HUES6 (cell line): ENCODE data around the gene ERG.

Experiments
- H3K27ac ChIP-seq: 2 replicates; pipeline ENCODE4 v1.7.0; 2013; ENCODE audit warnings: low read depth, mild to moderate bottlenecking, low read length, inconsistent platforms
- H3K27me3 ChIP-seq: 2 replicates; pipeline ENCODE4 v1.6.1; 2013; ENCODE audit warnings: low read length; ENCODE audit not compliant: control insufficient read depth, insufficient read depth
- H3K36me3 ChIP-seq: 2 replicates; pipeline ENCODE4 v1.6.1; 2013; ENCODE audit warnings: low read length; ENCODE audit not compliant: control insufficient read depth, insufficient read depth
- H3K4me1 ChIP-seq: 2 replicates; pipeline ENCODE4 v1.6.1; 2013; ENCODE audit warnings: low read length; ENCODE audit not compliant: control insufficient read depth, insufficient read depth
- H3K4me3 ChIP-seq: 2 replicates; pipeline ENCODE4 v1.5.1; 2013; ENCODE audit warnings: low read depth, low read length
- H3K9ac ChIP-seq: one replicate; pipeline ENCODE4 v1.6.1; 2013; ENCODE audit warnings: mild to moderate bottlenecking, low read length
- H3K9me3 ChIP-seq: 2 replicates; pipeline ENCODE4 v1.6.1; 2013; ENCODE audit warnings: low read depth, low read length; ENCODE audit not compliant: control insufficient read depth, insufficient read depth

ERG gene

GRCh38 chr21:38358666-38359065, 139.6 kb downstream of the ERG start:
- no peak overlapping the region for H3K27ac ChIP-seq
- H3K9ac ChIP-seq: no peak overlapping the region
- no peaks in the 10 kb centered on the region; the same call in 1 of the 2 replicates for H3K4me1 ChIP-seq
- H3K9me3 ChIP-seq: no peaks in the 10 kb centered on the region
- H3K4me3 ChIP-seq: no peak overlapping the region
- no peaks in the 10 kb centered on the region for H3K36me3 ChIP-seq
- no peaks in the 10 kb centered on the region for H3K27me3 ChIP-seq

- Histone ChIP-seq H3K9me3 (no peaks in the 10 kb centered on the region), H3K4me1 (no peaks in the 10 kb centered on the region; the same call in 1 of the 2 replicates), H3K36me3 (no peaks in the 10 kb centered on the region), H3K27ac (no peak overlapping the region), H3K9ac (no peak overlapping the region), H3K4me3 (no peak overlapping the region), H3K27me3 (no peaks in the 10 kb centered on the region)
These were observed 140.2 kb downstream of the ERG start for GRCh38 chr21:38358098-38358497.

GRCh38 chr21:38356883-38357625, 141.2 kb downstream of the ERG start:
- no peaks in the 10 kb centered on the region for H3K9me3 ChIP-seq
- H3K9ac ChIP-seq: no peak overlapping the region
- no peak overlapping the region for H3K27ac ChIP-seq
- H3K27me3 ChIP-seq: no peaks in the 10 kb centered on the region
- H3K36me3 ChIP-seq: no peaks in the 10 kb centered on the region
- peaks cover 5% of the 10 kb centered on the region for H3K4me1 ChIP-seq
- no peak overlapping the region for H3K4me3 ChIP-seq

GRCh38 chr21:38355992-38356781, 142.1 kb downstream of the ERG start:
- no peak overlapping the region for H3K4me3 ChIP-seq
- no peak overlapping the region for H3K9ac ChIP-seq
- H3K36me3 ChIP-seq: no peaks in the 10 kb centered on the region
- H3K9me3 ChIP-seq: no peaks in the 10 kb centered on the region
- H3K4me1 ChIP-seq: peaks cover 13% of the 10 kb centered on the region
- no peak overlapping the region for H3K27ac ChIP-seq
- H3K27me3 ChIP-seq: no peaks in the 10 kb centered on the region

GRCh38 chr21:38355353-38355752, 142.9 kb downstream of the ERG start:
- H3K9me3 ChIP-seq: no peaks in the 10 kb centered on the region
- no peaks in the 10 kb centered on the region; the same call in 1 of the 2 replicates for H3K27me3 ChIP-seq
- H3K4me1 ChIP-seq: peaks cover 21% of the 10 kb centered on the region
- H3K36me3 ChIP-seq: no peaks in the 10 kb centered on the region
- no peak overlapping the region for H3K27ac ChIP-seq
- no peak overlapping the region for H3K4me3 ChIP-seq
- H3K9ac ChIP-seq: no peak overlapping the region

GRCh38 chr21:38354746-38355145, 143.5 kb downstream of the ERG start:
- Histone ChIP-seq H3K9me3 (no peaks in the 10 kb centered on the region), H3K9ac (no peak overlapping the region), H3K27me3 (no peaks in the 10 kb centered on the region; the same call in 1 of the 2 replicates), H3K4me1 (peaks cover 21% of the 10 kb centered on the region), H3K27ac (no peak overlapping the region), H3K4me3 (no peak overlapping the region), H3K36me3 (no peaks in the 10 kb centered on the region)

- peaks cover 21% of the 10 kb centered on the region for H3K4me1 ChIP-seq
- H3K4me3 ChIP-seq: no peak overlapping the region
- no peak overlapping the region for H3K9ac ChIP-seq
- no peak overlapping the region for H3K27ac ChIP-seq
- no peaks in the 10 kb centered on the region; the same call in 1 of the 2 replicates for H3K27me3 ChIP-seq
- no peaks in the 10 kb centered on the region for H3K9me3 ChIP-seq
- no peaks in the 10 kb centered on the region for H3K36me3 ChIP-seq
These were observed 144.0 kb downstream of the ERG start for GRCh38 chr21:38354231-38354630.

GRCh38 chr21:38352536-38353219, 145.6 kb downstream of the ERG start:
- Histone ChIP-seq H3K27ac (no peak overlapping the region; the same call in 1 of the 2 replicates), H3K27me3 (no peaks in the 10 kb centered on the region; the same call in 1 of the 2 replicates), H3K4me1 (peaks cover 21% of the 10 kb centered on the region), H3K9ac (peak overlapping the region; percentile 54), H3K9me3 (no peaks in the 10 kb centered on the region), H3K36me3 (no peaks in the 10 kb centered on the region), H3K4me3 (no peak overlapping the region)

- H3K9ac ChIP-seq: peak overlapping the region; percentile 54
- no peaks in the 10 kb centered on the region for H3K36me3 ChIP-seq
- no peaks in the 10 kb centered on the region; the same call in 1 of the 2 replicates for H3K27me3 ChIP-seq
- H3K27ac ChIP-seq: no peak overlapping the region; the same call in 1 of the 2 replicates
- H3K4me1 ChIP-seq: peaks cover 21% of the 10 kb centered on the region
- no peak overlapping the region for H3K4me3 ChIP-seq
- no peaks in the 10 kb centered on the region for H3K9me3 ChIP-seq
These were observed 146.2 kb downstream of the ERG start for GRCh38 chr21:38351961-38352521.

- peaks cover 21% of the 10 kb centered on the region for H3K4me1 ChIP-seq
- no peaks in the 10 kb centered on the region for H3K36me3 ChIP-seq
- H3K27me3 ChIP-seq: no peaks in the 10 kb centered on the region; the same call in 1 of the 2 replicates
- H3K4me3 ChIP-seq: no peak overlapping the region
- H3K9ac ChIP-seq: peak overlapping the region; percentile 76
- H3K9me3 ChIP-seq: no peaks in the 10 kb centered on the region
- peak overlapping the region; percentile 12; the same call in 1 of the 2 replicates for H3K27ac ChIP-seq
These were observed 146.9 kb downstream of the ERG start for GRCh38 chr21:38351176-38351959.
